ENCODE data around the gene ZNF497.
A peak's percentile ranks its signal among the peaks of the same experiment; 100 is the strongest.

ZNF497 gene

GRCh38 chr19:58362272-58362994, at the start of gene ZNF497 (continued):
- TF ChIP-seq, protein P1, sequence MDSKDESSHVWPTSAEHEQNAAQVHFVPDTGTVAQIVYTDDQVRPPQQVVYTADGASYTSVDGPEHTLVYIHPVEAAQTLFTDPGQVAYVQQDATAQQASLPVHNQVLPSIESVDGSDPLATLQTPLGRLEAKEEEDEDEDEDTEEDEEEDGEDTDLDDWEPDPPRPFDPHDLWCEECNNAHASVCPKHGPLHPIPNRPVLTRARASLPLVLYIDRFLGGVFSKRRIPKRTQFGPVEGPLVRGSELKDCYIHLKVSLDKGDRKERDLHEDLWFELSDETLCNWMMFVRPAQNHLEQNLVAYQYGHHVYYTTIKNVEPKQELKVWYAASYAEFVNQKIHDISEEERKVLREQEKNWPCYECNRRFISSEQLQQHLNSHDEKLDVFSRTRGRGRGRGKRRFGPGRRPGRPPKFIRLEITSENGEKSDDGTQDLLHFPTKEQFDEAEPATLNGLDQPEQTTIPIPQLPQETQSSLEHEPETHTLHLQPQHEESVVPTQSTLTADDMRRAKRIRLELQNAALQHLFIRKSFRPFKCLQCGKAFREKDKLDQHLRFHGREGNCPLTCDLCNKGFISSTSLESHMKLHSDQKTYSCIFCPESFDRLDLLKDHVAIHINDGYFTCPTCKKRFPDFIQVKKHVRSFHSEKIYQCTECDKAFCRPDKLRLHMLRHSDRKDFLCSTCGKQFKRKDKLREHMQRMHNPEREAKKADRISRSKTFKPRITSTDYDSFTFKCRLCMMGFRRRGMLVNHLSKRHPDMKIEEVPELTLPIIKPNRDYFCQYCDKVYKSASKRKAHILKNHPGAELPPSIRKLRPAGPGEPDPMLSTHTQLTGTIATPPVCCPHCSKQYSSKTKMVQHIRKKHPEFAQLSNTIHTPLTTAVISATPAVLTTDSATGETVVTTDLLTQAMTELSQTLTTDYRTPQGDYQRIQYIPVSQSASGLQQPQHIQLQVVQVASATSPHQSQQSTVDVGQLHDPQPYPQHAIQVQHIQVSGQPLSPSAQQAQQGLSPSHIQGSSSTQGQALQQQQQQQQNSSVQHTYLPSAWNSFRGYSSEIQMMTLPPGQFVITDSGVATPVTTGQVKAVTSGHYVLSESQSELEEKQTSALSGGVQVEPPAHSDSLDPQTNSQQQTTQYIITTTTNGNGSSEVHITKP (tag by site-specific recombination; IDR thresholded peaks at IDR 0.05): peak; percentile 79
- TF ChIP-seq REST (tag by site-specific recombination; IDR thresholded peaks at IDR 0.05) (no peak), ZBTB6 (tag by site-specific recombination; IDR thresholded peaks at IDR 0.05) (peak; percentile 19; the same call in 1 of the 2 replicates), ZNF341 (tag by site-specific recombination; IDR thresholded peaks at IDR 0.05; ENCODE audit: low read depth) (peak; percentile 90), ZFP3 (tag by site-specific recombination; IDR thresholded peaks at IDR 0.05; ENCODE audit: low read depth) (no peak), KLF10 (tag by site-specific recombination; IDR thresholded peaks at IDR 0.05) (peak; percentile 78), ZNF660 (tag by site-specific recombination; IDR thresholded peaks at IDR 0.05) (0 out of 2 replicates have a peak, but pooled peaks have one; percentile 68), OVOL3 (tag by site-specific recombination; IDR thresholded peaks at IDR 0.05) (0 out of 2 replicates have a peak, but pooled peaks have one; percentile 5), ZFP69B (tag by site-specific recombination; IDR thresholded peaks at IDR 0.05) (peak; percentile 71), ZNF701 (tag by site-specific recombination; IDR thresholded peaks at IDR 0.05) (no peak), ZNF169 (tag by site-specific recombination; IDR thresholded peaks at IDR 0.05) (no peak), ZNF692 (tag by site-specific recombination; IDR thresholded peaks at IDR 0.05) (peak; percentile 78), ZBTB10 (tag by site-specific recombination; IDR thresholded peaks at IDR 0.05) (no peak), INSM2 (tag by site-specific recombination; IDR thresholded peaks at IDR 0.05) (no peak), GLIS1 (tag by site-specific recombination; IDR thresholded peaks at IDR 0.05) (peak; percentile 68), ZNF768 (tag by site-specific recombination; IDR thresholded peaks at IDR 0.05) (0 out of 2 replicates have a peak, but pooled peaks have one; percentile 3)
- TF ChIP-seq, protein P2, sequence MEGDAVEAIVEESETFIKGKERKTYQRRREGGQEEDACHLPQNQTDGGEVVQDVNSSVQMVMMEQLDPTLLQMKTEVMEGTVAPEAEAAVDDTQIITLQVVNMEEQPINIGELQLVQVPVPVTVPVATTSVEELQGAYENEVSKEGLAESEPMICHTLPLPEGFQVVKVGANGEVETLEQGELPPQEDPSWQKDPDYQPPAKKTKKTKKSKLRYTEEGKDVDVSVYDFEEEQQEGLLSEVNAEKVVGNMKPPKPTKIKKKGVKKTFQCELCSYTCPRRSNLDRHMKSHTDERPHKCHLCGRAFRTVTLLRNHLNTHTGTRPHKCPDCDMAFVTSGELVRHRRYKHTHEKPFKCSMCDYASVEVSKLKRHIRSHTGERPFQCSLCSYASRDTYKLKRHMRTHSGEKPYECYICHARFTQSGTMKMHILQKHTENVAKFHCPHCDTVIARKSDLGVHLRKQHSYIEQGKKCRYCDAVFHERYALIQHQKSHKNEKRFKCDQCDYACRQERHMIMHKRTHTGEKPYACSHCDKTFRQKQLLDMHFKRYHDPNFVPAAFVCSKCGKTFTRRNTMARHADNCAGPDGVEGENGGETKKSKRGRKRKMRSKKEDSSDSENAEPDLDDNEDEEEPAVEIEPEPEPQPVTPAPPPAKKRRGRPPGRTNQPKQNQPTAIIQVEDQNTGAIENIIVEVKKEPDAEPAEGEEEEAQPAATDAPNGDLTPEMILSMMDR (tag by site-specific recombination; IDR thresholded peaks at IDR 0.05): peak; percentile 78
- TF ChIP-seq, protein P3, sequence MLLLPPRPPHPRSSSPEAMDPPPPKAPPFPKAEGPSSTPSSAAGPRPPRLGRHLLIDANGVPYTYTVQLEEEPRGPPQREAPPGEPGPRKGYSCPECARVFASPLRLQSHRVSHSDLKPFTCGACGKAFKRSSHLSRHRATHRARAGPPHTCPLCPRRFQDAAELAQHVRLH (tag by site-specific recombination; IDR thresholded peaks at IDR 0.05): peak; percentile 87; the same call in 1 of the 2 replicates
- TF ChIP-seq, protein P4, sequence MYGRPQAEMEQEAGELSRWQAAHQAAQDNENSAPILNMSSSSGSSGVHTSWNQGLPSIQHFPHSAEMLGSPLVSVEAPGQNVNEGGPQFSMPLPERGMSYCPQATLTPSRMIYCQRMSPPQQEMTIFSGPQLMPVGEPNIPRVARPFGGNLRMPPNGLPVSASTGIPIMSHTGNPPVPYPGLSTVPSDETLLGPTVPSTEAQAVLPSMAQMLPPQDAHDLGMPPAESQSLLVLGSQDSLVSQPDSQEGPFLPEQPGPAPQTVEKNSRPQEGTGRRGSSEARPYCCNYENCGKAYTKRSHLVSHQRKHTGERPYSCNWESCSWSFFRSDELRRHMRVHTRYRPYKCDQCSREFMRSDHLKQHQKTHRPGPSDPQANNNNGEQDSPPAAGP (tag by site-specific recombination; IDR thresholded peaks at IDR 0.05): peak; percentile 49; the same call in 1 of the 2 replicates
